Body of pancreas (tissue), 4 donors: ENCODE results near the gene PPP1R9A. TPM values are rescaled to one million over a fixed set of nuclear protein-coding genes. Genes with fewer than 3 reads are reported as not detected.

Experiments used
- ATAC-seq: fragments of 150-250 bp; one replicate; pipeline ENCODE4 v1.9.1; 2016
- DNase-seq, 4 donors: peaks; one replicate each; pipeline ENCODE4 v3.0.0-alpha.2; 2019
- H3K27ac ChIP-seq, 4 donors: fragments of 200-600 bp; sonication (generic); 1 replicate in 3 of 4; 2 replicates in 1 of 4; pipeline versions ENCODE4 v1.5.1 to v1.6.1; 2016 to 2019; ENCODE audit warnings: mild to moderate bottlenecking in 1 of 4, mixed read lengths in 1 of 4, moderate library complexity in 1 of 4
- H3K27me3 ChIP-seq, 2 donors: fragments of 200-600 bp; sonication (generic); one replicate each; pipeline ENCODE4 v1.6.0; 2016; ENCODE audit warnings: mild to moderate bottlenecking in 1 of 2
- H3K36me3 ChIP-seq, 2 donors: fragments of 200-600 bp; sonication (generic); replicated peaks in 1 of 2; 2 replicates each; pipeline ENCODE4 v1.5.1; 2016; ENCODE audit warnings: low read depth in 2 of 2; ENCODE audit not compliant: insufficient read depth in 1 of 2
- H3K4me1 ChIP-seq: fragments of 200-600 bp; sonication (generic); one replicate; pipeline ENCODE4 v1.6.0; 2016
- H3K4me3 ChIP-seq, 2 donors: fragments of 200-600 bp; sonication (generic); 1 replicate in 1 of 2; 2 replicates in 1 of 2; pipeline ENCODE4 v1.5.1; 2016 to 2019
- H3K9me3 ChIP-seq, 3 donors: fragments of 200-600 bp; sonication (generic); 1 replicate in 2 of 3; 2 replicates in 1 of 3; pipeline ENCODE4 v1.5.1; 2016
- CTCF ChIP-seq, 7 experiments: fragments of 450-650 bp in 4 of 7; fragments of 200-600 bp in 3 of 7; sonication (generic) in 3 of 7; IDR thresholded peaks; one replicate each; pipeline ENCODE4 v1.5.1; 2016 to 2019; ENCODE audit warnings: antibody characterized with exemption in 7 of 7
- POLR2A ChIP-seq, 3 donors: fragments of 450-650 bp; IDR thresholded peaks; one replicate each; pipeline ENCODE4 v1.6.1; 2016; ENCODE audit warnings: antibody characterized with exemption in 3 of 3, mild to moderate bottlenecking in 2 of 3
- WGBS, 2 donors: methylation state at CpG; one replicate each; pipeline ENCODE4 v1.1.5; 2017; 5-methylcytosine and 5-hydroxymethylcytosine counted together
- intact Hi-C: fragments of 100-400 bp; cut with DNase I; formaldehyde crosslinking; loops from one replicate; pipeline ENCODE4 v1.15.1; 2023
- total RNA-seq, 2 donors: library from RNA; depleted of rRNA; stranded (reverse); fragments of >200 nt; gene quantifications; one replicate each; pipeline ENCODE4 v1.1.0, GENCODE V29; 2016

The PPP1R9A gene
- total RNA-seq, 2 donors from 2014 or later, result 16.1 to 44.2 TPM

GRCh38 chr7:95110707-95111106 lies 203.3 kb downstream of the PPP1R9A start:
- 92 to 99% methylated on average over 3 of the region's 3 CpGs for WGBS, 2 donors
- H3K36me3 ChIP-seq, result no peaks in the 10 kb centered on the region

DNA sequence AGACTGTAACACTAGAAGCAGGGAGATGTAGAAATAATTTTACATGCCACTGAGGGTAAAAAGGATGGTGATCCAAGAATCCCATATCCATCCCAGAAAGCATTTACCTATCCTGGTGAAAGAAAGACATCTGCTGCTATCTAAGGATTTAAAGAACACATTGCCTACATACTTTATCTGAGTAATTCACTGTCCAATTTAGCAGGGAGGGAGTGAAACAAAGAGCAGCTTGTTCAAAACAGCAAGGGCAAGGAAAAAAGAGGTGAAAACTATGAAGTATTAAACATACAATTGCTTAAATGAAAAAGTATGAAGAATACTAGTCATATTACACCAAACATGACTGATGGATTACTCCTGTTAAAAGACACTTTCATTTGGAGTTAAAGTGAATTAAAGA lies 206.2 kb downstream of the PPP1R9A start:
- DNase-seq (no peak), ATAC-seq (no peak)
- H3K27me3 ChIP-seq, result no peaks in the 10 kb centered on the region
- no peak overlapping the region for H3K27ac ChIP-seq
- no peaks in the 10 kb centered on the region for H3K4me1 ChIP-seq
- intact Hi-C loops, result no loop called here
- no peaks in the 10 kb centered on the region for H3K36me3 ChIP-seq
- H3K9me3 ChIP-seq, result no peaks in the 10 kb centered on the region
- H3K4me3 ChIP-seq, result no peak overlapping the region
- no peak for TF ChIP-seq CTCF (IDR thresholded peaks at IDR 0.05)
- no peak for TF ChIP-seq POLR2A (IDR thresholded peaks at IDR 0.05)

More at GRCh38 chr7:95110707-95111106, 203.3 kb downstream of the PPP1R9A start:
- Histone ChIP-seq H3K9me3 (no peaks in the 10 kb centered on the region), H3K4me1 (peaks cover 1% of the 10 kb centered on the region), H3K27me3 (no peaks in the 10 kb centered on the region), H3K27ac (no peak overlapping the region), H3K4me3 (no peak overlapping the region)
- DNase-seq, result no peak
- no peak for TF ChIP-seq POLR2A (IDR thresholded peaks at IDR 0.05)
- TF ChIP-seq CTCF (IDR thresholded peaks at IDR 0.05), result no peak
- intact Hi-C loops, result no loop called here
- no peak for ATAC-seq

DNA sequence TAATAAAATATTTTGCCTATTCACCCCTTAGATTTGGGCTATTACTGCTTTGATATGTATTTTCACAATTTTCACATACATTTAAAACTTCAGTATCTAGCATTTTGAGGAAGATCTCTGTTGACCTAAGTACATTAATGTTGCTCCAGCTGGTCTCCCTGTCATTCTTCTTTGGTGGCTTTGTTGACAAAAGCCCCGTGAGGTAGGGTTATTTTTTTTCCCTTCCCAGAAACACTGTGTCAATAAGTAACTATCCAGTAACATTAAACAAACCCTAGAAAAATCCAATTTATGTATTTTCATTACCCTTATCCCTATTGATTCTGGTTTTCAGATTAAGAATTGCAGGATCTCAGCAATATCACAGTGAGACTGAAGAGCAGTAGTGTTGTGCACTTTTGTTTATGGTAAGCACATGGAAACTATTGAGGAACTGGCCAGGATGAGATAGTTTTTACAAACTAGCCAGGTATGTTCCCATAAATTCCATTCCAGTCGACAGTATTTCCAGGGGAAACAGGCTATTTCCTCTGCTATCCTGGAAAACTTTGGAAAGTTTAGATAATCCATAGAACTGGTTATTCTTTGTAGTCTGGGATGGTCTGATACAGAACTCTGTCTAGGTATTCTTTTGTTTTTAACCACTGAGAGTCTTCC lies 218.8 kb downstream of the PPP1R9A start:
- DNase-seq (no peak), ATAC-seq (peak; percentile 21)
- Histone ChIP-seq H3K4me1 (peaks cover 15% of the 10 kb centered on the region), H3K27ac (peak overlapping the region in 1 of 4 donors; percentile 30), H3K4me3 (no peak overlapping the region), H3K36me3 (no peaks in the 10 kb centered on the region), H3K27me3 (no peaks in the 10 kb centered on the region), H3K9me3 (no peaks in the 10 kb centered on the region)
- intact Hi-C loops, result no loop called here
- no peak for TF ChIP-seq POLR2A (IDR thresholded peaks at IDR 0.05)
- TF ChIP-seq CTCF (IDR thresholded peaks at IDR 0.05), result no peak
- WGBS, 2 donors, result 22 to 23% methylated on average over 2 of the region's 2 CpGs

DNA sequence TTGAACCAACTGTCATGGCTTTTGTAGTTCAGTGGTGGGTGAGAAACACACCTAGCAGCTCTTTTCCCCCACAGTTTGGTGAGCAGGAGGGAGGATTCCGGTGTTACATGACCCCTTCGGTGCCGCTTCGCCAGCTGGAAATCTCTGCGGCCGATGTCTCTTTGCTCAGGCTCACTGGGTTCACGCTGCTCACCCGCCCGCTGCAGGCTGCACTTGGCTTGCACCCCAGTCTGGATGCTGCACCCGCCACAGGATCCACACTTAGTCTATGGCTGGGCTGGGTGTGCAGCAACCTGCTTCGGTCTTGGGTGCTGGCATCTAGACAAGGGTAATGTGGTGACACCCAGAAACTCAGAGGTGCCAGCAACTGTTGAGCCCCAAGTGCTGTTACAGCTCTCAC lies 225.1 kb downstream of the PPP1R9A start:
- ATAC-seq, result no peak
- intact Hi-C loops, result no loop called here
- no peak for DNase-seq
- Histone ChIP-seq H3K27ac (no peak overlapping the region), H3K4me1 (no peaks in the 10 kb centered on the region), H3K9me3 (no peaks in the 10 kb centered on the region), H3K4me3 (no peak overlapping the region), H3K27me3 (no peaks in the 10 kb centered on the region), H3K36me3 (no peaks in the 10 kb centered on the region)
- 92 to 96% methylated on average over 11 of the region's 11 CpGs for WGBS, 2 donors
- TF ChIP-seq CTCF (IDR thresholded peaks at IDR 0.05) (no peak), POLR2A (IDR thresholded peaks at IDR 0.05) (no peak)

GRCh38 chr7:95139922-95140321 lies 232.5 kb downstream of the PPP1R9A start:
- no peaks in the 10 kb centered on the region for H3K4me1 ChIP-seq
- H3K9me3 ChIP-seq, result no peaks in the 10 kb centered on the region
- WGBS, 2 donors, result 89 to 100% methylated on average over 1 of the region's 1 CpG
- no peaks in the 10 kb centered on the region for H3K27me3 ChIP-seq
- intact Hi-C loops, result no loop called here
- no peak for TF ChIP-seq POLR2A (IDR thresholded peaks at IDR 0.05)
- no peak for TF ChIP-seq CTCF (IDR thresholded peaks at IDR 0.05)
- no peak for ATAC-seq
- no peak overlapping the region for H3K4me3 ChIP-seq
- no peaks in the 10 kb centered on the region for H3K36me3 ChIP-seq
- no peak overlapping the region for H3K27ac ChIP-seq
- DNase-seq, result no peak
